B cell (primary cell): ENCODE measurements around the gene B3GLCT. TPM values are rescaled to one million over a fixed set of nuclear protein-coding genes. Genes with fewer than 3 reads are reported as not detected.

Source experiments
- ATAC-seq: fragments of 200-7000 bp; cut with Tn5 transposase; one replicate; pipeline ENCODE4 v1.10.0; 2021; ENCODE audit warnings: low read depth, mild to moderate bottlenecking, moderate number of reproducible peaks, moderate library complexity
- CTCF ChIA-PET: fragments of 350-600 bp; sonication (Branson Sonifier 250); formaldehyde crosslinking; loops from one replicate; lab custom pipeline; 2021; ENCODE audit warnings: antibody characterized with exemption, inconsistent platforms; lab: Charles Lee
- POLR2A ChIA-PET: fragments of 350-600 bp; sonication (Branson Sonifier 250); formaldehyde crosslinking; loops from one replicate; lab custom pipeline; 2021; ENCODE audit warnings: antibody characterized with exemption; lab: Charles Lee
- DNase-seq: peaks from one replicate; pipeline ENCODE4 v3.0.0; 2013
- H2AFZ ChIP-seq: 2 replicates; pipeline ENCODE4 v1.6.1; 2012; ENCODE audit warnings: mild to moderate bottlenecking, low read depth, low read length; ENCODE audit not compliant: insufficient read depth, poor library complexity, severe bottlenecking
- H3K27ac ChIP-seq, 2 donors: 1 replicate in 1 of 2; 2 replicates in 1 of 2; pipeline ENCODE4 v1.5.1; 2012 to 2013; ENCODE audit warnings: low read length in 2 of 2, mild to moderate bottlenecking in 2 of 2, moderate library complexity in 1 of 2
- H3K27me3 ChIP-seq, 4 experiments: fragments of 200-600 bp in 1 of 4; sonication (generic) in 1 of 4; replicated peaks in 1 of 4; 1 replicate in 2 of 4; 2 replicates in 2 of 4; pipeline versions ENCODE4 v1.6.1 to v1.7.0; 2013 to 2016; ENCODE audit warnings: low read length in 3 of 4, mild to moderate bottlenecking in 2 of 4, mixed read lengths in 1 of 4, moderate library complexity in 1 of 4; ENCODE audit not compliant: insufficient read depth in 4 of 4, control insufficient read depth in 3 of 4; ENCODE audit errors: control extremely low read depth in 1 of 4
- H3K36me3 ChIP-seq, 2 experiments: replicated peaks in 1 of 2; 1 replicate in 1 of 2; 2 replicates in 1 of 2; pipeline versions ENCODE4 v1.6.1 to v1.7.1; 2013; ENCODE audit warnings: low read length in 1 of 2; ENCODE audit not compliant: insufficient read depth in 2 of 2, control insufficient read depth in 1 of 2; ENCODE audit errors: control extremely low read depth in 1 of 2, extremely low read depth in 1 of 2
- H3K4me1 ChIP-seq, 2 donors: fragments of 200-600 bp in 1 of 2; sonication (generic) in 1 of 2; 1 replicate in 1 of 2; 2 replicates in 1 of 2; pipeline versions ENCODE4 v1.5.1 to v1.6.1; 2013 to 2017; ENCODE audit warnings: low read length in 2 of 2; ENCODE audit not compliant: control insufficient read depth in 2 of 2, insufficient read depth in 2 of 2
- H3K4me2 ChIP-seq: replicated peaks from 2 replicates; pipeline ENCODE3; 2012; ENCODE audit warnings: mild to moderate bottlenecking, low read depth, low read length; ENCODE audit not compliant: poor library complexity, severe bottlenecking
- H3K4me3 ChIP-seq, 5 experiments: fragments of 200-600 bp in 1 of 5; sonication (generic) in 1 of 5; 1 replicate in 3 of 5; 2 replicates in 2 of 5; pipeline versions ENCODE4 v1.5.1 to v1.7.0; 2011 to 2016; ENCODE audit warnings: low read length in 4 of 5, mild to moderate bottlenecking in 4 of 5, low read depth in 2 of 5, control low read depth in 1 of 5, moderate library complexity in 1 of 5; ENCODE audit not compliant: insufficient read depth in 1 of 5; ENCODE audit errors: control extremely low read depth in 1 of 5, extremely low read depth in 1 of 5
- H3K79me2 ChIP-seq: fragments of 200-600 bp; sonication (generic); one replicate; pipeline ENCODE4 v1.6.0; 2016; ENCODE audit warnings: low read length; ENCODE audit not compliant: control insufficient read depth, insufficient read depth
- H3K9ac ChIP-seq: fragments of 200-600 bp; sonication (generic); 2 replicates; pipeline ENCODE4 v1.6.1; 2017; ENCODE audit warnings: mild to moderate bottlenecking, low read length, moderate library complexity
- H3K9me3 ChIP-seq, 3 donors: one replicate each; pipeline versions ENCODE4 v1.6.1 to v1.7.1; 2013; ENCODE audit warnings: low read length in 2 of 3; ENCODE audit not compliant: control insufficient read depth in 2 of 3, insufficient read depth in 1 of 3; ENCODE audit errors: control extremely low read depth in 1 of 3
- H4K20me1 ChIP-seq: 2 replicates; pipeline ENCODE4 v1.6.0; 2012; ENCODE audit warnings: mild to moderate bottlenecking, low read length; ENCODE audit not compliant: insufficient read depth, control insufficient read depth, poor library complexity, severe bottlenecking
- H3K27ac Mint-ChIP-seq: one replicate; pipeline ENCODE4 v1.8.0; 2021; ENCODE audit warnings: mixed read lengths
- H3K27me3 Mint-ChIP-seq: one replicate; pipeline ENCODE4 v1.8.0; 2021; ENCODE audit warnings: mixed read lengths
- H3K4me1 Mint-ChIP-seq: one replicate; pipeline ENCODE4 v1.8.0; 2021; ENCODE audit warnings: mixed read lengths
- H3K4me3 Mint-ChIP-seq: one replicate; pipeline ENCODE4 v1.8.0; 2021; ENCODE audit warnings: mixed read lengths
- H3K9me3 Mint-ChIP-seq: one replicate; pipeline ENCODE4 v1.8.0; 2022; ENCODE audit warnings: mixed read lengths; ENCODE audit not compliant: insufficient read depth
- EZH2 ChIP-seq: IDR thresholded peaks from 2 replicates; pipeline ENCODE4 v1.6.1; 2012; ENCODE audit warnings: borderline replicate concordance, low read depth, mild to moderate bottlenecking, moderate library complexity, low read length; ENCODE audit not compliant: insufficient read depth, poor library complexity, severe bottlenecking
- WGBS: methylation state at CpG from one replicate; pipeline ENCODE4 v1.1.5; 2013; ENCODE audit warnings: missing lambda C conversion rate; ENCODE audit not compliant: insufficient coverage; 5-methylcytosine and 5-hydroxymethylcytosine counted together
- intact Hi-C: fragments of 100-400 bp; cut with micrococcal nuclease; formaldehyde crosslinking; loops from one replicate; pipeline ENCODE4 v1.10.0; 2022
- polyA plus RNA-seq: library from polyadenylated mRNA; depleted of rRNA; stranded (reverse); fragments of >200 nt; gene quantifications from 2 replicates; pipeline ENCODE4 v1.2.3, GENCODE V29; 2012
- total RNA-seq, 2 donors: library from RNA; stranded (reverse); fragments of 120-200 nt in 1 of 2; gene quantifications; 1 replicate in 1 of 2; 2 replicates in 1 of 2; pipeline versions ENCODE4 v1.2.3 to v1.2.4, GENCODE V29; 2013 to 2022
- TF ChIP-seq, protein P1 (sequence below): fragments of 200-600 bp; IDR thresholded peaks from one replicate; pipeline ENCODE4 v1.8.0; 2022; ENCODE audit warnings: antibody characterized with exemption, mild to moderate bottlenecking

The B3GLCT gene
- total and polyA plus RNA-seq, 2 donors (not counting 1 experiment from before 2014, with no cell fraction given) = 1.4 to 6.2 TPM

DNA sequence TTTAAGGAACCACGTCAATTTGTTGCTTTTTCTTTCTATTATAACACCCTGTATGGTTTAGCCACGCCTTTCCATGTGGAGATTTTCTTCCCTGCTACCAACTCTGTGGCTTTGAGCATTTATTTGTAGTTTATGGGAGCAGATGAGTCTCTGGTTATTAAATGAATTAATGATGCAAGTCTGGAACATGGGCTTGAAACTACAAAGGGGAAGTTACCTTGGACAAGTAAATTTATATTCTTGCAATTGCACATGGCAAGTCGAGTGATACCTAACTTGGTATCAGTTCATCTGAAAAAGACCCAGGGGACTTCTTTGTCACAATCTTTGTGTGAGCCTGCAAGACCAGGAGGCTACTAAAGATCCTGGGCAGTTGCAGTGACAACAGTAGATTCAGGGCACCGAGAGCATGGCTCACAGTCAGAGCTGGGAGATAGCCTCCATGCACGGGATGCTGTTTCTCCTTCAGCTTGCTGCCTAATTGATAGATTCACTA, 24.4 kb downstream of the B3GLCT start:
- no peak for DNase-seq
- no peaks in the 10 kb centered on the region for H3K27me3 ChIP-seq
- H3K9ac ChIP-seq = no peak overlapping the region
- H2AFZ ChIP-seq = no peak overlapping the region
- H3K27ac ChIP-seq = no peak overlapping the region
- WGBS = 47% methylated on average over 2 of the region's 5 CpGs
- no peaks in the 10 kb centered on the region for H3K36me3 ChIP-seq
- no peak for TF ChIP-seq EZH2
- TF ChIP-seq, protein P1, sequence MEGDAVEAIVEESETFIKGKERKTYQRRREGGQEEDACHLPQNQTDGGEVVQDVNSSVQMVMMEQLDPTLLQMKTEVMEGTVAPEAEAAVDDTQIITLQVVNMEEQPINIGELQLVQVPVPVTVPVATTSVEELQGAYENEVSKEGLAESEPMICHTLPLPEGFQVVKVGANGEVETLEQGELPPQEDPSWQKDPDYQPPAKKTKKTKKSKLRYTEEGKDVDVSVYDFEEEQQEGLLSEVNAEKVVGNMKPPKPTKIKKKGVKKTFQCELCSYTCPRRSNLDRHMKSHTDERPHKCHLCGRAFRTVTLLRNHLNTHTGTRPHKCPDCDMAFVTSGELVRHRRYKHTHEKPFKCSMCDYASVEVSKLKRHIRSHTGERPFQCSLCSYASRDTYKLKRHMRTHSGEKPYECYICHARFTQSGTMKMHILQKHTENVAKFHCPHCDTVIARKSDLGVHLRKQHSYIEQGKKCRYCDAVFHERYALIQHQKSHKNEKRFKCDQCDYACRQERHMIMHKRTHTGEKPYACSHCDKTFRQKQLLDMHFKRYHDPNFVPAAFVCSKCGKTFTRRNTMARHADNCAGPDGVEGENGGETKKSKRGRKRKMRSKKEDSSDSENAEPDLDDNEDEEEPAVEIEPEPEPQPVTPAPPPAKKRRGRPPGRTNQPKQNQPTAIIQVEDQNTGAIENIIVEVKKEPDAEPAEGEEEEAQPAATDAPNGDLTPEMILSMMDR = no peak
- H3K9me3 ChIP-seq = no peaks in the 10 kb centered on the region
- Mint-ChIP-seq H3K27ac (no peak overlapping the region), H3K4me1 (peaks cover 7% of the 10 kb centered on the region), H3K27me3 (no peaks in the 10 kb centered on the region), H3K9me3 (no peaks in the 10 kb centered on the region), H3K4me3 (no peak overlapping the region)
- H3K79me2 ChIP-seq = no peaks in the 10 kb centered on the region
- H3K4me2 ChIP-seq = no peak overlapping the region
- ATAC-seq = no peak
- intact Hi-C loops = no loop called here
- H3K4me3 ChIP-seq = no peak overlapping the region
- H3K4me1 ChIP-seq = no peaks in the 10 kb centered on the region
- H4K20me1 ChIP-seq = no peaks in the 10 kb centered on the region
- POLR2A ChIA-PET = no interaction called here
- CTCF ChIA-PET = no interaction called here

DNA sequence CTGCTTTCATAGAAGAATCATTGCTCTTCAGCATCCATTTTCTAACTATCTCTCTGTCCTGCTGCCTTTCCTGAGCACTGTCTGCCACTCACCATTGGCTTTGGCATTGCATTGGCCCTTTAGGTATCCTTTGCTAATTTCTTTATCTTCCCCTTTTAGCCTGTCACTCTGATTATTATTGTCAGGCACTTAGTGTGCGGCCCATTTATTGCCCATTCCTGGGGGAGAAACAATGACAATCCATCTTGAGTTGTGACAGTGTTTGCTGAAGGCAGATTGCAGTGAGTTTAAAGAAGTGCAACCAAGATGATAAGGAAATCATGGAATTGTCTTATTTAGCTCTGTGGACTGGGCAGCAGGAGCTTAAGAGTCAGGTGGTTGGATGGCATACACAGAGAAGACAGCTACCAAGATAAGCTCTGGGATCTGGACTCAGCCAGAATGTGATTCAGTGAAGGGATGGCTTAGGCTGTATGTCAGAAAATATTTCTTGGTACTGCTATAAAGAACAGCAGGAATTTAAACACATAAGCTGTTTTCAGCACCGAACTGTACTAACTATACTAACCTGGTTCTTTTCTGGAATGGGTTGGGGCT, 25.3 kb downstream of the B3GLCT start:
- no peak for ATAC-seq
- no peak overlapping the region for H3K27ac Mint-ChIP-seq
- CTCF ChIA-PET = interaction anchor here (1.2 kb wide), 1 partner anchor 11 kb away, joined by 3 read pairs; no protein-coding TSS in a partner anchor

More for the DNA sequence above, 25.3 kb downstream of the B3GLCT start:
- intact Hi-C loops = no loop called here
- Histone ChIP-seq H3K79me2 (no peaks in the 10 kb centered on the region), H4K20me1 (no peaks in the 10 kb centered on the region), H3K4me3 (no peak overlapping the region), H3K4me2 (no peak overlapping the region), H3K27me3 (no peaks in the 10 kb centered on the region), H3K36me3 (no peaks in the 10 kb centered on the region), H2AFZ (no peak overlapping the region), H3K4me1 (no peaks in the 10 kb centered on the region), H3K9me3 (no peaks in the 10 kb centered on the region), H3K27ac (no peak overlapping the region), H3K9ac (no peak overlapping the region)
- POLR2A ChIA-PET = no interaction called here
- WGBS = 100% methylated on average over 1 of the region's 2 CpGs
- TF ChIP-seq, protein P1 = no peak
- TF ChIP-seq EZH2 = no peak
- no peaks in the 10 kb centered on the region for H3K27me3 Mint-ChIP-seq
- DNase-seq = no peak
- peaks cover 7% of the 10 kb centered on the region for H3K4me1 Mint-ChIP-seq
- H3K9me3 Mint-ChIP-seq = no peaks in the 10 kb centered on the region
- H3K4me3 Mint-ChIP-seq = no peak overlapping the region
